Measurements from ENCODE around the gene TMEM202. TPM values are rescaled to one million over a fixed set of nuclear protein-coding genes. Genes with fewer than 3 reads are reported as not detected.
"Not testable (repeated sequence)": the region's sequence is repeated elsewhere in the genome, so short reads cannot be mapped to it uniquely, and the experiment has no call there.

TMEM202 gene
- total and polyA plus RNA-seq, 10 of the 15 experiments (the other 5 are each of a cell fraction or from before 2014, with no cell fraction given): not detected

GRCh38 chr15:72377331-72377730 is 20.8 kb upstream of the TMEM202 start:
- Histone ChIP-seq H3K27ac (ENCODE audit: control insufficient read depth, insufficient read depth) (no peak overlapping the region), H3K79me2 (ENCODE audit: control insufficient read depth, insufficient read depth, low read length) (peaks cover 40% of the 10 kb centered on the region), H3K27me3 (replicated peaks in 1 of 2; ENCODE audit: control insufficient read depth in 2 of 2, insufficient read depth in 2 of 2, low read length in 1 of 2) (no peaks in the 10 kb centered on the region), H2AFZ (ENCODE audit: control insufficient read depth, low read depth, low read length) (no peak overlapping the region), H4K20me1 (ENCODE audit: control insufficient read depth, insufficient read depth) (no peaks in the 10 kb centered on the region), H3K9ac (ENCODE audit: control insufficient read depth, insufficient read depth, low read length) (no peak overlapping the region), H3K4me1 (ENCODE audit: control insufficient read depth, insufficient read depth, low read length) (peaks cover 16% of the 10 kb centered on the region), H3K4me3 (no peak overlapping the region), H3K9me3 (replicated peaks; ENCODE audit: control insufficient read depth, insufficient read depth, low read length) (no peaks in the 10 kb centered on the region), H3K36me3 (ENCODE audit: control insufficient read depth in 2 of 2, insufficient read depth in 2 of 2, low read length in 1 of 2) (no peaks in the 10 kb centered on the region), H3K4me2 (ENCODE audit: control insufficient read depth, insufficient read depth) (no peak overlapping the region)
- intact Hi-C loops (cut with micrococcal nuclease; ENCODE audit: unreplicated experiment): loop anchor here (5.0 kb wide), 1 partner anchor 95 kb away; the partner anchor contains the start of gene ARIH1
- ChIA-PET POLR2A (no interaction called here), CTCF (interaction anchor here (1.0 kb wide), 1 partner anchor 96 kb away, joined by 4 read pairs; no protein-coding TSS in a partner anchor), RAD21 (ENCODE audit: unreplicated experiment) (no interaction called here), SMC1A (ENCODE audit: uncharacterized antibody, unreplicated experiment) (interaction anchor here (1.0 kb wide), 1 partner anchor 154 kb away, joined by 5 read pairs; no protein-coding TSS in a partner anchor)
- FAIRE-seq: no peak
- no peak for ATAC-seq
- in situ Hi-C loops (cut with MboI): no loop called here
- BruUV-seq (replicated peaks): no TSS peak
- no peak for TF ChIP-seq NR2C1 (IDR thresholded peaks at IDR 0.05)
- no peak for DNase-seq (ENCODE audit: low read depth, low spot score)
- WGBS (ENCODE audit: insufficient coverage, insufficient replicate concordance, low lambda C conversion rate, missing lambda C conversion rate): 100% methylated on average over 1 of the region's 1 CpG

- H3K4me3 ChIP-seq; H4K20me1 ChIP-seq (ENCODE audit: control insufficient read depth, insufficient read depth); ATAC-seq; H3K9ac ChIP-seq (ENCODE audit: control insufficient read depth, insufficient read depth, low read length); POLR2A ChIA-PET; H3K4me2 ChIP-seq (ENCODE audit: control insufficient read depth, insufficient read depth); in situ Hi-C loops (cut with MboI); DNase-seq (ENCODE audit: low read depth, low spot score); CTCF ChIA-PET; H2AFZ ChIP-seq (ENCODE audit: control insufficient read depth, low read depth, low read length); H3K27ac ChIP-seq (ENCODE audit: control insufficient read depth, insufficient read depth); H3K36me3 ChIP-seq (ENCODE audit: control insufficient read depth in 2 of 2, insufficient read depth in 2 of 2, low read length in 1 of 2); RAD21 ChIA-PET (ENCODE audit: unreplicated experiment); H3K9me3 ChIP-seq (replicated peaks; ENCODE audit: control insufficient read depth, insufficient read depth, low read length); FAIRE-seq; H3K27me3 ChIP-seq (replicated peaks in 1 of 2; ENCODE audit: control insufficient read depth in 2 of 2, insufficient read depth in 2 of 2, low read length in 1 of 2); H3K4me1 ChIP-seq (ENCODE audit: control insufficient read depth, insufficient read depth, low read length); BruUV-seq (replicated peaks): not testable (repeated sequence)
- intact Hi-C loops (cut with micrococcal nuclease; ENCODE audit: unreplicated experiment): loop anchor here (5.0 kb wide), 1 partner anchor 93 kb away; the partner anchor contains the start of gene ARIH1
- 48% methylated on average over 3 of the region's 3 CpGs for WGBS (ENCODE audit: insufficient coverage, insufficient replicate concordance, low lambda C conversion rate, missing lambda C conversion rate)
- peaks cover 24% of the 10 kb centered on the region for H3K79me2 ChIP-seq (ENCODE audit: control insufficient read depth, insufficient read depth, low read length)
- SMC1A ChIA-PET (ENCODE audit: uncharacterized antibody, unreplicated experiment): interaction anchor here (0.7 kb wide), 1 partner anchor 359 kb away, joined by 3 read pairs; no protein-coding TSS in a partner anchor
Observed at GRCh38 chr15:72379106-72379505, 19.0 kb upstream of the TMEM202 start.

Data from GM12878 (cell line).